ENCODE data around the gene ZMYND8.

GRCh38 chr20:47189060-47189459 lies 167.4 kb downstream of the ZMYND8 start:
- TF ChIP-seq, protein P1, sequence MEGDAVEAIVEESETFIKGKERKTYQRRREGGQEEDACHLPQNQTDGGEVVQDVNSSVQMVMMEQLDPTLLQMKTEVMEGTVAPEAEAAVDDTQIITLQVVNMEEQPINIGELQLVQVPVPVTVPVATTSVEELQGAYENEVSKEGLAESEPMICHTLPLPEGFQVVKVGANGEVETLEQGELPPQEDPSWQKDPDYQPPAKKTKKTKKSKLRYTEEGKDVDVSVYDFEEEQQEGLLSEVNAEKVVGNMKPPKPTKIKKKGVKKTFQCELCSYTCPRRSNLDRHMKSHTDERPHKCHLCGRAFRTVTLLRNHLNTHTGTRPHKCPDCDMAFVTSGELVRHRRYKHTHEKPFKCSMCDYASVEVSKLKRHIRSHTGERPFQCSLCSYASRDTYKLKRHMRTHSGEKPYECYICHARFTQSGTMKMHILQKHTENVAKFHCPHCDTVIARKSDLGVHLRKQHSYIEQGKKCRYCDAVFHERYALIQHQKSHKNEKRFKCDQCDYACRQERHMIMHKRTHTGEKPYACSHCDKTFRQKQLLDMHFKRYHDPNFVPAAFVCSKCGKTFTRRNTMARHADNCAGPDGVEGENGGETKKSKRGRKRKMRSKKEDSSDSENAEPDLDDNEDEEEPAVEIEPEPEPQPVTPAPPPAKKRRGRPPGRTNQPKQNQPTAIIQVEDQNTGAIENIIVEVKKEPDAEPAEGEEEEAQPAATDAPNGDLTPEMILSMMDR (conservative IDR thresholded peaks at IDR 0.05), result no peak
- no peak for TF ChIP-seq EZH2 (IDR thresholded peaks at IDR 0.05; ENCODE audit: low read depth)
